A673 (cell line): ENCODE measurements around the gene FAAP20. TPM values are rescaled to one million over a fixed set of nuclear protein-coding genes. Genes with fewer than 3 reads are reported as not detected.

Experiments used
- BruUV-seq: library from RNA; stranded (reverse); fragments of 400-500 nt; replicated peaks from 2 replicates; lab custom pipeline; 2021; lab: Mats Ljungman, UMichigan
- CTCF ChIA-PET: fragments of 300-600 bp; sonication (Branson Sonifier 250); formaldehyde crosslinking; loops from one replicate; lab custom pipeline; 2022; ENCODE audit warnings: antibody characterized with exemption; lab: Charles Lee
- POLR2A ChIA-PET: fragments of 300-600 bp; sonication (Branson Sonifier 250); formaldehyde crosslinking; loops from one replicate; lab custom pipeline; 2022; ENCODE audit warnings: antibody characterized with exemption; ENCODE audit not compliant: low non-redundant PET; lab: Charles Lee
- DNase-seq: peaks from one replicate; pipeline ENCODE4 v3.0.0-alpha.2; 2015; ENCODE audit warnings: low spot score
- H3K27ac ChIP-seq: fragments of 200-600 bp; sonication (generic); 2 replicates; pipeline ENCODE4 v1.5.1; 2016; ENCODE audit warnings: mixed run types, low read depth, mild to moderate bottlenecking, mixed read lengths, antibody characterized with exemption, low read length; ENCODE audit not compliant: poor library complexity, severe bottlenecking
- H3K27me3 ChIP-seq: fragments of 200-600 bp; sonication (generic); replicated peaks from 2 replicates; pipeline ENCODE4 v1.6.1; 2017; ENCODE audit warnings: mixed run types, low read depth, mild to moderate bottlenecking, mixed read lengths, antibody characterized with exemption, low read length; ENCODE audit not compliant: insufficient read depth, poor library complexity
- H3K36me3 ChIP-seq: fragments of 200-600 bp; sonication (generic); 2 replicates; pipeline ENCODE4 v1.6.1; 2016; ENCODE audit warnings: mixed run types, mild to moderate bottlenecking, mixed read lengths, antibody characterized with exemption, low read length; ENCODE audit not compliant: insufficient read depth, poor library complexity, severe bottlenecking
- H3K4me1 ChIP-seq: fragments of 200-600 bp; sonication (generic); 2 replicates; pipeline ENCODE4 v1.6.1; 2017; ENCODE audit warnings: mixed run types, mild to moderate bottlenecking, mixed read lengths, antibody characterized with exemption, low read length; ENCODE audit not compliant: insufficient read depth, poor library complexity, severe bottlenecking
- H3K4me3 ChIP-seq: fragments of 200-600 bp; sonication (generic); 2 replicates; pipeline ENCODE4 v1.5.1; 2016; ENCODE audit warnings: low read depth, mixed run types, mild to moderate bottlenecking, mixed read lengths, low read length; ENCODE audit not compliant: poor library complexity, severe bottlenecking
- H3K9me3 ChIP-seq: fragments of 200-600 bp; sonication (generic); 2 replicates; pipeline ENCODE4 v1.6.1; 2016; ENCODE audit warnings: mixed run types, low read depth, mild to moderate bottlenecking, mixed read lengths, antibody characterized with exemption, low read length; ENCODE audit not compliant: poor library complexity, severe bottlenecking
- EZH2 ChIP-seq: fragments of 200-600 bp; sonication (generic); IDR thresholded peaks from 2 replicates; pipeline ENCODE4 v1.6.1; 2017; ENCODE audit warnings: borderline replicate concordance, low read depth, mild to moderate bottlenecking, mixed read lengths, antibody characterized with exemption, low read length; ENCODE audit not compliant: poor library complexity, severe bottlenecking
- intact Hi-C: fragments of 100-400 bp; cut with micrococcal nuclease; formaldehyde crosslinking; loops from one replicate; pipeline ENCODE4 v1.10.0; 2022; ENCODE audit not compliant: unreplicated experiment
- total RNA-seq: library from RNA; stranded (reverse); gene quantifications from 2 replicates; pipeline ENCODE4 v1.2.3, GENCODE V29; 2021
- TF ChIP-seq, protein P1 (sequence below): fragments of 300-800, 200-600 bp; sonication (generic); conservative IDR thresholded peaks from 2 replicates; pipeline ENCODE4 v1.5.1; 2017; ENCODE audit warnings: low read depth, mild to moderate bottlenecking, antibody characterized with exemption, low read length, moderate library complexity, mixed read lengths

FAAP20 gene
- total RNA-seq, 1 experiment from 2014 or later, result 114 TPM

DNA sequence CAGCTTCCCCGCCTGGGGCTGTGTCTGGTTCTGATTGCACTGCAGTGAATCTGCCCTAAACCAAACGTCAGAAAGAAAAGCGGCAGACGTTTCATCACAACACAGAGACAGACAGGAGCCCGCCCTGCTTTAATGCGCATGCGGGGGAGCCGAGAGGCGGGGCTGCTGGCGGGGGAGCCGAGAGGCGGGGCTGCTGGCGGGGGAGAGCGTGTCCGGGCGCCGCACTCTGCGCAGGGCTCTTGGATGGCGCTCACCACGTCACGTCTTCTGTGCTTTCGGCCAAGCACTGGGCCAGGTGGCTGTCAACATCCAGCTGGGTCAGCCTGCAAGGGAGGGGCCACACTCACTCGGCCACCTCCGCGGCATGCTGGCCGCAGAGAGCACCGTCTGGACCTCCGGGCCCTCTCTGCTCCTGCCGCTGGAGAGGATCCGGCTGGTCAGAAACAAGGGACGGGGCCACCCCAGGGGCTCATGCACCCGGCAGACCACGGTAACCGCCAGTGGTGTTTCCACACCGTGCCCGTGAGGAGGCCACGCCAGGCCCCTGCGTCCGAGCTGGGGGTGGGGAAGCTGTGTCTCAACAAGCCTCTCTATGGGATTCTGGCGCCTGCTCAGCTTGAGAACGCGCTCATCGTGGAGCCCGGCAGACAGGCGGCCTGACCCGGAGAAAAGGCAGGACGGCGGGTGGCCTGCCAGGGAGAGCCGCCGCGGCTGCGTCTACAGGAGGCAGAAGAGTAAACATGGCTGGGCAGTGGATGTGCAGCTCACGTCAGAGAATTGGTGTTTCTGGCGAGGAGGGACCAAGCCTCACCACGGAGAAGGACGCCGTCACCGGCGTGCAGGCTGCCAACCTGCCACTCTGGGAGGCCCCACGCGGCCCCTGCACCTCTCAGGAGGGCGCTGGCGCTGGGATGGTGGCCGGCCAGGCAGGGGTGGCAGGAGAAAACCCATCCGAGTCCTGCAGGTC, 4.8 kb downstream of the FAAP20 start:
- Histone ChIP-seq H3K27ac (peak overlapping the region; percentile 87), H3K4me3 (peak overlapping the region; percentile 52), H3K9me3 (no peaks in the 10 kb centered on the region), H3K36me3 (peaks cover 4% of the 10 kb centered on the region), H3K4me1 (peaks cover 38% of the 10 kb centered on the region), H3K27me3 (no peaks in the 10 kb centered on the region)
- BruUV-seq, result no TSS peak
- DNase-seq, result peak; percentile 94
- intact Hi-C loops, result loop anchor here (10.0 kb wide), 1 partner anchor 125 kb away; no protein-coding TSS in a partner anchor
- ChIA-PET CTCF (interaction anchor here (1.0 kb wide), 1 partner anchor 15 kb away, joined by 4 read pairs; no protein-coding TSS in a partner anchor), POLR2A (interaction anchor here (0.7 kb wide), 2 partner anchors 15 to 356 kb away, joined by 6 to 7 read pairs; no protein-coding TSS in a partner anchor)
- TF ChIP-seq, protein P1, sequence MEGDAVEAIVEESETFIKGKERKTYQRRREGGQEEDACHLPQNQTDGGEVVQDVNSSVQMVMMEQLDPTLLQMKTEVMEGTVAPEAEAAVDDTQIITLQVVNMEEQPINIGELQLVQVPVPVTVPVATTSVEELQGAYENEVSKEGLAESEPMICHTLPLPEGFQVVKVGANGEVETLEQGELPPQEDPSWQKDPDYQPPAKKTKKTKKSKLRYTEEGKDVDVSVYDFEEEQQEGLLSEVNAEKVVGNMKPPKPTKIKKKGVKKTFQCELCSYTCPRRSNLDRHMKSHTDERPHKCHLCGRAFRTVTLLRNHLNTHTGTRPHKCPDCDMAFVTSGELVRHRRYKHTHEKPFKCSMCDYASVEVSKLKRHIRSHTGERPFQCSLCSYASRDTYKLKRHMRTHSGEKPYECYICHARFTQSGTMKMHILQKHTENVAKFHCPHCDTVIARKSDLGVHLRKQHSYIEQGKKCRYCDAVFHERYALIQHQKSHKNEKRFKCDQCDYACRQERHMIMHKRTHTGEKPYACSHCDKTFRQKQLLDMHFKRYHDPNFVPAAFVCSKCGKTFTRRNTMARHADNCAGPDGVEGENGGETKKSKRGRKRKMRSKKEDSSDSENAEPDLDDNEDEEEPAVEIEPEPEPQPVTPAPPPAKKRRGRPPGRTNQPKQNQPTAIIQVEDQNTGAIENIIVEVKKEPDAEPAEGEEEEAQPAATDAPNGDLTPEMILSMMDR, result no peak
- TF ChIP-seq EZH2, result no peak

DNA sequence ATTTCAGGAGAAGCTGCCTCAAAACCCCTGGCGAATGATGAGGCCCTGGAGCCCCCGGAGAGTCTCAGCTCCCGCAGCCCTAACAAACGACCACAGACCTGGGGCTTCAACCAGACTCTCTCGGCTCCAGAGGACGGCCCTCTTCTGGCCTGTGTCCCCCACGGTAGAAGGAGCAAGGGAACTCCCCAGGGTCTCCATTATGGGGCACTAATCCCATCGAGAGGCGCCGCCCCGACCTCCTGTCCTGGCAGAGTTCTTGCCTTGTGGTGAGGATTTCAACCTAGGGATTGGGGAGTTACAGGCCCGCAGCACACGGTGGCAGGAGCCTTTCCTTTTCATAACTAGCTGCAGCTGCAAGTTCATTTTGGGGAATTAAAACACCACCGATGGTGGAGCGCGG, 6.2 kb downstream of the FAAP20 start:
- CTCF ChIA-PET, result interaction anchor here (0.7 kb wide), 1 partner anchor 34 kb away, joined by 8 read pairs; no protein-coding TSS in a partner anchor
- Histone ChIP-seq H3K36me3 (peaks cover 4% of the 10 kb centered on the region), H3K9me3 (no peaks in the 10 kb centered on the region), H3K27me3 (no peaks in the 10 kb centered on the region), H3K4me1 (peaks cover 31% of the 10 kb centered on the region), H3K27ac (peak overlapping the region; percentile 58), H3K4me3 (no peak overlapping the region)
- no peak for DNase-seq
- POLR2A ChIA-PET, result no interaction called here
- intact Hi-C loops, result no loop called here
- BruUV-seq, result no TSS peak
- TF ChIP-seq EZH2, result no peak
- TF ChIP-seq, protein P1, result no peak

DNA sequence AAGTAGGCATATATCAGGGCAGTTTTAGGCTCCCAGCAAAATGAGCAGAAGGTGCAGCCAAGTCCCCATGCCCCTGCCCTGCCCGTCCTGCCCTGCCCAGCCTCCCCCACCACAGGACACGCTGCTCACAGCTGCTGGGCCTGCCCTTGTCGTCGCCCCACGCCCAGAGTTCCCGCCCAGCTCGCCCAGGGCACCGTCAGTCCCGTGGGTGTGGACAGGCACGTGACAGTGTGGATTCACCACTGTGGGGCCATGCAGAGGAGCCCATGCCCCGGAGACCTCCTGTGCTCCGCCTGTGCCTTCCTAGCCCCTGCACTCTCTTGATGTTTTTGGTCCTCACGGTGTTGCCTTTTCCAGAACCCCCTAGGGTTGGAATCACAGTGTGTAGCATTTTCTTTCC, 7.0 kb downstream of the FAAP20 start:
- no peak for TF ChIP-seq EZH2
- TF ChIP-seq, protein P1, result no peak
- Histone ChIP-seq H3K4me1 (peaks cover 24% of the 10 kb centered on the region), H3K27ac (peak overlapping the region; percentile 58), H3K4me3 (no peak overlapping the region), H3K9me3 (no peaks in the 10 kb centered on the region), H3K36me3 (peaks cover 4% of the 10 kb centered on the region), H3K27me3 (no peaks in the 10 kb centered on the region)
- POLR2A ChIA-PET, result no interaction called here
- CTCF ChIA-PET, result no interaction called here
- intact Hi-C loops, result no loop called here
- BruUV-seq, result no TSS peak
- no peak for DNase-seq
